HG03432 (cell line): ENCODE data around the gene TSPYL2.

Experiments
- ATAC-seq: cut with Tn5 transposase; IDR thresholded peaks from one replicate; pipeline ENCODE4 v1.9.1; 2021; ENCODE audit warnings: mild to moderate bottlenecking, moderate library complexity; ENCODE audit not compliant: unreplicated experiment

The TSPYL2 gene

GRCh38 chrX:53078943-53079342, 3.2 kb upstream of the TSPYL2 start:
- ATAC-seq: no peak

GRCh38 chrX:53080628-53081580, 1.3 kb upstream of the TSPYL2 start:
- no peak for ATAC-seq

DNA sequence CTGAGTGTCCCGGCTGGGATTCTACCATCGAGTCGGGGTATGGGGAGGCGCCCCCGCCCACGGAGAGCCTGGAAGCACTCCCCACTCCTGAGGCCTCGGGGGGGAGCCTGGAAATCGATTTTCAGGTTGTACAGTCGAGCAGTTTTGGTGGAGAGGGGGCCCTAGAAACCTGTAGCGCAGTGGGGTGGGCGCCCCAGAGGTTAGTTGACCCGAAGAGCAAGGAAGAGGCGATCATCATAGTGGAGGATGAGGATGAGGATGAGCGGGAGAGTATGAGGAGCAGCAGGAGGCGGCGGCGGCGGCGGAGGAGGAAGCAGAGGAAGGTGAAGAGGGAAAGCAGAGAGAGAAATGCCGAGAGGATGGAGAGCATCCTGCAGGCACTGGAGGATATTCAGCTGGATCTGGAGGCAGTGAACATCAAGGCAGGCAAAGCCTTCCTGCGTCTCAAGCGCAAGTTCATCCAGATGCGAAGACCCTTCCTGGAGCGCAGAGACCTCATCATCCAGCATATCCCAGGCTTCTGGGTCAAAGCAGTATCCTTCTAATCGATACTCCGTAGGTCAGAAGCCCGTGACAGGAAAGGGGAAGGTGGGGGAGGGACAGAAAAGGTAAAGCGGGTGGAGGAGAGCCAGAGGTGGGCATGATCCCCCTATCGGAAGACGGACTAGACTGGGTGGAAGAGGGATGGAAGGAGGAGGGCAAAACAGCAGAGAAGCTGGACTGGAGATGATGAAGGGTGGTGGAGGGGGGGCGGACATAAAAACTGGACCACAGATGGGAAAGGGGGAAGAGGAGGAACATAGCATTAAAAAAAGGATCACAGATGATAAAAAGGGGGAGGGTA, 828 bp downstream of the TSPYL2 start:
- no peak for ATAC-seq

DNA sequence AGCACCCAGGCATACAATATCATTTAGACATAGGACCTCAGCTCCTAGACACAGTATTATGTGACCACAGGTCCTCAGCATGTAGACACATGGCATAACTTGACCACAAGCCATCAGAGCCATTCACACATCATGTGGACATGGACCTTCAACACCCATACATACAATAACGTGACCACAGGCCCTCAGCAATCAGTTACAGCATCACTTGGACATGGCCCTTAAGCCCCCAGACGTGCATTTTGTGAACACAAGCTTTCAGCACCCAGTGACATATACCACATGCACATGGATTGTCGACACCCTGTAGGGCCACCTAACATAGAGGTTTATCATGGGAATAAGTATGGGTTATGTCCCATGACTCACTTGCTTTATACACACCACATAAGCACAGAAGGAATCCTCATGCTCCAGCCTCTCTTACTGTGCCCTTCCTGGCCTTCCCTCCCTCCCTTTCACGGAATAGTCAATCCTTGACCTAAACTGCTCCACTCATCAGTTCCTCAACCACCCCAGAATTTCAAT, 1.9 kb downstream of the TSPYL2 start:
- no peak for ATAC-seq

GRCh38 chrX:53084863-53085262, 2.7 kb downstream of the TSPYL2 start:
- ATAC-seq: no peak

DNA sequence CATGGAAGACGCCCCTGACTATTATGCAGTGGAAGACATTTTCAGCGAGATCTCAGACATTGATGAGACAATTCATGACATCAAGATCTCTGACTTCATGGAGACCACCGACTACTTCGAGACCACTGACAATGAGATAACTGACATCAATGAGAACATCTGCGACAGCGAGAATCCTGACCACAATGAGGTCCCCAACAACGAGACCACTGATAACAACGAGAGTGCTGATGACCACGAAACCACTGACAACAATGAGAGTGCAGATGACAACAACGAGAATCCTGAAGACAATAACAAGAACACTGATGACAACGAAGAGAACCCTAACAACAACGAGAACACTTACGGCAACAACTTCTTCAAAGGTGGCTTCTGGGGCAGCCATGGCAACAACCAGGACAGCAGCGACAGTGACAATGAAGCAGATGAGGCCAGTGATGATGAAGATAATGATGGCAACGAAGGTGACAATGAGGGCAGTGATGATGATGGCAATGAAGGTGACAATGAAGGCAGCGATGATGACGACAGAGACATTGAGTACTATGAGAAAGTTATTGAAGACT, 3.6 kb downstream of the TSPYL2 start:
- no peak for ATAC-seq

DNA sequence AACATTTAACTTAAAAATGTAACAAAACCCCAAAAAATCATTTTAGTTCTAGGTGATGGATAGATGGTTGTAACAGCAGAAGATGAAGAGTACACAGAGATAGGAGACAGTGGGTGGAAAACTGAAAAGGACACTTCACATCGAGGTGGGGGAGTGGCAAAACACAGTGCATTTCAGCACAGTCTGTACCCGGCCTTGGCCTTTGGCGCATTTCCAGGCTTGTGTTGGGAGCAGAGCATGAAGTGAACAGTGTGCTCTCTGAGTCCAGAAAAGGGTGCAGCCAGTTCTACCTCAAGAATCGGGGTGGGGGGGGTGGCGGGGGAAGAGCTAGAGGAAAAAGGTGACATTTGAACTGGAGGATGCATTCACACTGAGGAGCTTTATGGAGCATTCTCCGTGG, 4.3 kb downstream of the TSPYL2 start:
- ATAC-seq: no peak

GRCh38 chrX:53087388-53087831, 5.2 kb downstream of the TSPYL2 start:
- ATAC-seq: no peak

- peak; percentile 69 for ATAC-seq
Measured at GRCh38 chrX:53088136-53088974, 6.2 kb downstream of the TSPYL2 start.

GRCh38 chrX:53089224-53089842, 7.2 kb downstream of the TSPYL2 start:
- ATAC-seq: no peak

DNA sequence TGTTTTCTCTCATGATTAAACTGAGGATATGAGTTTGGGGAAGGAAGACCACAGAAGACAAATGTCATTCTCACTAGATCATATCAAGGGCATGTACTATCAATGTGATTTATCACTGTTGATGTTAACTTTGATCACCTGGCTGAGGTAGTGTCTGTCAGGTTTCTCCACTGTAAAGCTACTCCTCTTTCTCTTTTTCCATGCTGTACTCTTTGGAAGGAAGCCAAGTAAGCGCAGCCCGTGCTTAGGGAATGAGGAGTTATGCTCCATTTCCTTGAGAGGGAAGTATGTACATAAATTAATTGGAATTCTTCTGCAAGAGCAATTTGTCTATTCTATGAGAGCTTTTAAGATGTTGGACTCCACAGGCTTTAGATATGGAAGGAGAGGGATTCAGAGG, 7.8 kb downstream of the TSPYL2 start:
- ATAC-seq: no peak

- ATAC-seq: no peak
Measured at GRCh38 chrX:53091354-53091753, 9.2 kb downstream of the TSPYL2 start.

DNA sequence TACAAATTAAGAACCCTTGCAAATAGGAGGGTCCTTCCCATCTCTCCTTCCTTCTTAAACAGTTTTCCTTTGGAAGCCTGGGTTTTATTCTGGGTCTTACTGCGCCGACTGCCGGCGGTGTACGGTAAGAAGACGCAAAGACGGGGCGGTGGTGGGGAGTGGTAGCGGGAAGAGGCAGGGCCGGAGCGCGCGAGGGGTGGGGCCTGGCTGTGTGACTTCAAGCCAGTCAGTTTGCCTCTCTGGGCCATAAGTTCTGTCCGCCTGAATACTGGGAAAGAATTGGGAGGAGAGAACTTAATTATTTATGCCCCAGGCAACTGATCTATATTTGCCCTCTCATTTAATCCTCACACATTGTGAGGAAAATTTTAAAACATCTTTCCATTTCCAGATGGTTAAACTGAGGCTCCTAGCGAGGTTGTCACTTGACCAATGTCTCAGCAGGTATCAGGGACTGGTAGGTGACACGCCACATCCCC, 11.0 kb downstream of the TSPYL2 start:
- ATAC-seq: peak; percentile 55

- ATAC-seq: peak; percentile 85
Measured at GRCh38 chrX:53093748-53094581, 11.8 kb downstream of the TSPYL2 start, which contains the start of gene KANTR. Gene KANTR, plus strand, starts transcription at chrX:53094142. Its CDS starts 30,131 bp downstream, at chrX:53124273.

GRCh38 chrX:53094582-53094905, 12.4 kb downstream of the TSPYL2 start:
- no peak for ATAC-seq

- ATAC-seq: no peak
Measured at GRCh38 chrX:53095796-53096195, 13.6 kb downstream of the TSPYL2 start.

GRCh38 chrX:53114864-53115549, 32.8 kb downstream of the TSPYL2 start:
- no peak for ATAC-seq

- ATAC-seq: no peak
Measured at GRCh38 chrX:53115550-53115874, 33.3 kb downstream of the TSPYL2 start.
